Activated CD4-positive, alpha-beta T cell treated with anti-CD3 and anti-CD28 coated beads, Interleukin-10, Interleukin-2, amounts not matched to agents 100 ng/mL and 50 ng/mL, durations not matched to agents 16 hours and 8 hours (primary cell): ENCODE measurements around the gene SMIM21.

ENCODE experiments used
- DNase-seq: peaks from one replicate; pipeline ENCODE4 v3.0.0-alpha.2; 2020

Gene SMIM21

DNA sequence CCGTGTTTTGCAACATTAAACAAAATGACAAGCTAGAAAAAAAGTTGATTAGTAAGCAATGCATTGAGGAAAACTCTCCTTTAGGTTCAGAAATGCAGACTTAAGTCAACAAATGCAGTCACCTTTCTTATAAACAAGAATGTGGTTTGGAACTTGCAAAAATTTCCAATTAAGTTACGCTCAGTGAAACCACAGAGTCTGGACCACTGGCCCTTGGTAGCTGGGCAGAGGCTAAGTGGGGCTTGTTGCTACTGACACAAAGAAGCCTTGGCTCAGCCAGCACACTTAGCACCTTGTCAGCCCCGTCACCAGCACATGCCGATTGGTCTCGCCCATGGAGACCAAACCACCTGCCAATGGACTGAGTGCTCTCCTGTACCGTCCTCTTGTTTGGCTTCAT, 53.0 kb downstream of the SMIM21 start:
- no peak for DNase-seq

DNA sequence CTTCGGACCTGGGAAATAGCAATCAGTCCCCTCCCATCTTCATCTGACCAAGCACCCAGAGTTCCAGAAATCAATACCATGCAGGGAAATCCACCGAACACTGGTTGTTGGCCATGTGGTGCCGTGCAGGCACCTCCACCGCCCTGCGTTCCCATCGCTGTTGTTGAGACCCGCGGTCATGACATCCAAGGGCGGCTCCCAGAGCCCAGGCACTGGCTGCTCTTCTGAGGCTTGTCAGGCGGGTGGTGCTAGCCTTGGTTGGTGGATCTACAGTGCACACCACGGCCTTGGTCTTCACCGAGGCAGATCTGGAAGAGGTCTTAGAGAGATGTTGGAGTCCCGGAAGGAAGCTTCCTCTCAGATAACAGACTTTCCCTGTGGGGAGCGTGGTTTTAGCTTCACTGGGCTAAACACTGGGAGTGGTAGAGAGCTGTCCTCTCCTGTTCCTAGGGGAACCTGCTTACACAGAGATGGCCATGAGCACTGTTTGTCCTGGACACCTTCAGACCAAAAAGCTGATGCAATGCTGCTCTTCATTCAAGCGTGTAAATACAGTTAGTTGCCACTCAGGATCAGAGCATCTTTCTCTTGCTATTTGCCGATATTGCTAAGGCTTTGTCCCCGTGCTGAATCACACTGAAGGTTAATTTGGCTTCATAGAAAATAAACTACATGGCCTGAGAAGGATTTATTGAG, 58.3 kb downstream of the SMIM21 start:
- DNase-seq: no peak

DNA sequence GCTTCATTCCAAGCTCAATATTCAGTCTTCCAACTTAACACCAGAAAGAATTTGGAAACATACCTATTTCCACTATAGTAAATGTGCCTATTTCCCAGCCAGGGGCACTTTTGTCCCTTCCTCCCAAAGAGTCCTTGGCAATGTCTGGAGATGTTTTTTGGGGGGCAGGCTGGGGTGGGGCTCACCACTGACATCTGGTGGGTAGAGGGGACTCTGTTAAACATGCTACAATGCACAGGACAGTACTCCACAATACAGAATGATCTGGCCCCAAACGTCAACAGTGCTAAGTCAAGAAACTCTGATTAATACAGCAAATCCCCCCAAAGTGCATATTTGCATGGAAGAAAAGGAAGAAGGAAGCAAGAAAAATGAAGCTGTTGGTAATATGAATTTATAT, 61.7 kb downstream of the SMIM21 start:
- DNase-seq: no peak

- DNase-seq: no peak
Observed at GRCh38 chr18:75365254-75365629, 62.3 kb downstream of the SMIM21 start.

DNA sequence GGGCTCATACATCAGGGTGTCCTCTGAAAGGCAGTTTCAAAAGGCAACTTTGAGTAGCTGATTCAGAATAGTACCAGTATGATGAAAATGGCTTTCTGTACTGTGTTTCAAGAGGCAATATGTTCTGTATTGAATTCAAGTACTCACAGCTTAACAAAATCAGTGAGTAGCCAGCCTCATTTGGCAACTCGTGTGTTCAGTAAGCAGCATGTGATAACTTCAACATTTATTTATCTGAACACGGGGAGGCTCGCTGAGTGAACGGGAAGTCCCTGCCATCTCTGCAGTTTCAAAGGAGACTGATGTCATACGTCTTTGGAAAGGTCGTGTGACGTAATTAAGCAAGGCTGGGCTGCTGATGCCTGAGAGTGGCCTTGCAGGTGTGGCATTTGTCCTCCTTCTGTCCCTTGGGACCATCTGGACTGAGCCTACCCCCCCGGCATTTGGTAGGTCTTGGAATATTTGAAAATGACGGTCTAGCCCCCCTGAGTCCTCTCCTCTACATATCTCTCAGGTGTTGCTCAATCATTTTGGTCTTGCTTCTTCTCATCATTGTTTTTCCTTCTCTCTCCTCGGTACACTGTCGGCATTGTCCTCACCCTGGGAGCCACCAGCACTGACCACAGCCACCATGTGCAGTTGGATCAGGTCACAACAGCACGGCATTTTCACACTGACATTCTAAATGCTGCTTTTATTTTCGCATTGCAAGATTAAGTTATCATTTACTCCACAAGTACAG, 62.8 kb downstream of the SMIM21 start:
- DNase-seq: peak; percentile 4

GRCh38 chr18:75363446-75364225, 63.9 kb downstream of the SMIM21 start:
- no peak for DNase-seq

- no peak for DNase-seq
Observed at GRCh38 chr18:75362435-75362834, 65.1 kb downstream of the SMIM21 start.

DNA sequence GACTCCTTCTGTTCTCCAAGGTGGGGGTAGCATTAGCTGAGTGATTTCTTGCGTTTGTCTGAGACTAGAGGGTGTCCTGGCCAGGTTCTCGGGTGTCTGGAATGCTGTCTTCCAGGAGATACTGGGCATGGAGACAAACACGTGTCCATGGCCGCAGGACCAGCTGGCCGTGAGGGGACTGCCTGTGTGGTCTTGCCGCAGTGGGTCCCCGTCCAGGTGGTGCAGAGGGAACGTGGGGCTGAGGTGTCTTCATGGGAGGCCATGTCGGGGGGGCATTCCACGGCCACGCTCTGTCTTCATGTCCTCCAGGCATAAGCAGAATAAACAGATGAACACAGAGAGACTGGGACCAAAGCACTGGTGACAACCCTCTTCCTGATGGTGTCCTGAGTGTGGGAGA, 66.6 kb downstream of the SMIM21 start:
- DNase-seq: no peak

- DNase-seq: no peak
Observed at GRCh38 chr18:75360215-75360614, 67.3 kb downstream of the SMIM21 start.
